ENCODE data around the gene PINK1. TPM values are rescaled to one million over a fixed set of nuclear protein-coding genes. Genes with fewer than 3 reads are reported as not detected.
A peak's percentile ranks its signal among the peaks of the same experiment; 100 is the strongest.

PINK1 gene
- total RNA-seq, 1 donor from 2014 or later = 3.3 TPM

DNA sequence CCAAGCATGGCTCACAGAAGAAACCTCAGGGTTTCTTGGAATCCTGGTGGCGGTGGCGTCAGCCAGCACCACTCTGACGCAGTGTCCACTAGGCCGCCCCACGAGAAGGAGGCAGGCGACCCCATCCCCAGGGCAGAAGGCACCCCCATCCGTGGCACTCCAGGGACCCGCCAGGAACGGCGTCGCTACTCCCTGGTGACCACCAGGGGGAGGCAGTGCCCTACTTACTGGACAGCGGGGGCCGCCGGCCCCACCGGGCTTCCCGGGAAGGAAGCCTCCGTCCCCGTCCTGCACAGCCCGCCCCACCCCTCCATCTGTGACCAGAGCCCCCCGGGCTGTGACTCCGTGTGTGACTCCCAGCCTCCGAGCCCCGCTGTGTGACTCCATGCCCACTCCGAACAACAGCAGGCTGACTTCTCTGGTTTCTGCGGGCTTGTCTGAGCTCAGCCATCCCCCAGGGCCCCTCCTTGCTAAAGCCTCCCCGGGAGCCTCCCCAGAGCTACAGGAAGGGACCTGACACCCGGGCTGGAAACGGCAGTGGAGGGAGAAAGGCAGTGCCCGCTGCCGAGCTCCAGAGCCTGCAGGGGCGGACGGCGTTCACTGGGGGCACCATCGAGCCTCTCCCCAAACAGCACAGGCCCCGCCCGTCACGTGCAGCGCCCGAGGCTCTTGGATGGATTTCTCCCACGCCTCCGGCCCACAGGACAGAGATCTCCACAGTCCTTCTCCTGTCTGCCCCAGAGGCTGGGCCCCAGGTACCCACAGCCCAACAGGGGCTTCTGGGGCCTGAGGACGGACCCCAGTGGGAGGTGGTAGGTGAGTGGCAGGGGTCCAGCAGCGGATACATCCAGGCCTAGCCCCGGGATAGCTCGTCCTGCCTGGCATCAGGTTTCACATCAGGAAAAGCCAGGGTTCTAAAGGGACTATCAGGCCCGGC is 63.4 kb downstream of the PINK1 start:
- Mint-ChIP-seq H3K27ac (no peak overlapping the region), H3K4me1 (ENCODE audit: low read depth) (peaks cover 12% of the 10 kb centered on the region), H3K9me3 (no peaks in the 10 kb centered on the region), H3K4me3 (peak overlapping the region; percentile 84), H3K36me3 (ENCODE audit: low read depth) (no peaks in the 10 kb centered on the region), H3K27me3 (ENCODE audit: insufficient read depth) (peaks cover 6% of the 10 kb centered on the region)
- intact Hi-C loops (cut with micrococcal nuclease) = loop anchor here (1.0 kb wide), 3 partner anchors 35 to 499 kb away; partner anchors contain the start of gene DDOST
- DNase-seq (ENCODE audit: low spot score) = peak; percentile 51

DNA sequence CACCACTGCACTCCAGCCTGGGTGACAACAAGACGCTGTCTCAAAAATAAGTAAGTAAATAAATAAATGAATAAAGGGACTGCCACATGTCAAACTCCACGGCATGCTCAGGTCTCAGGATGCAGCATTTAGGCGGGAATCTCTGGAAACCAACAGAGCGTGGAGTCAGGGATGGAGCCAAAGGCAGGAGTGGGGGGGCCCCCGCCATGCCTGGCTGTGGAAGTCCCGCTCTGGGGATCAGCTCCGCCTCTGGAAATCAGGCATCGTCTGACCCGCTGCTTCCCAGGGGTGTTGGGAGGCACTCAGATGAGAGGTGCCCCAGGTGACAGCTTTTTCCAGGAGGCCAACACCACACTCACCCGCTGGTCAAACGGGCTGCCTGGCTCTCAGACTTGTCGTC is 64.3 kb downstream of the PINK1 start:
- H3K4me1 Mint-ChIP-seq (ENCODE audit: low read depth) = peaks cover 12% of the 10 kb centered on the region
- no peaks in the 10 kb centered on the region for H3K36me3 Mint-ChIP-seq (ENCODE audit: low read depth)
- H3K27ac Mint-ChIP-seq = no peak overlapping the region
- intact Hi-C loops (cut with micrococcal nuclease) = no loop called here
- no peaks in the 10 kb centered on the region for H3K9me3 Mint-ChIP-seq
- DNase-seq (ENCODE audit: low spot score) = no peak
- peaks cover 4% of the 10 kb centered on the region for H3K27me3 Mint-ChIP-seq (ENCODE audit: insufficient read depth)
- H3K4me3 Mint-ChIP-seq = no peak overlapping the region

DNA sequence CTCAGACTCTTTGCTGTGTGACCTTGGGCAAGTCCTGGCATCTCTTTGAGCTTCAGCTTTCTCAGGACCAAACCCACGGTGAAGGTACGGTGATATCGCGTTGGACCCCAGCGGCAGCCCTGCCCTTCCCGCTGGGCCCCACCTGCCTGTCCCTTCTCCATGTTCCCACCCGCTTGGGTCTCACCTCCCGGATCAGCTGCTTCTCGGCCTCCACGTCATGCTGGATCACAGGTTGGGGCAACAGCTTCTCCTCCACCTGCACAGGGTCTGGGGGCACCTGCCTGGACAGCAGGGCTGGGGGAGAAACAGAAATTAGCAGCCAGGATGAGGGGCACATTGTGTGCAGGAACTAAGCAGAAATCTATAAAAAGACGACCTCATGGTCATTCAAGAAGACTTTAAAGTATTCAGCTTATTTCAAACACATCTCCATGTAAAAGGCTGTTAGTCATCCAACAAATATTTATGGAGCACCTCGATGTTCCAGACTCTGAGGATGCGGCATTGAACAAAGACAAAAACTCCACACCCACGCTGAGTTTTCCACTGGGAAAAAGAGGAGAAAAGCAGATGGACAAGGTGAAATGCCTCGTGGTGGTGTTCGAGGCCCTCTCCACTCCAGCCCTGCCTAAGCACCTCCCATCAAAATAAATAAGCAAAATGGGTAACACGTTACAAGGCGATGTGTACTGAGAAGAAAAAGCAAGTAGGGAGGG is 65.1 kb downstream of the PINK1 start:
- Mint-ChIP-seq H3K27ac (no peak overlapping the region), H3K4me1 (ENCODE audit: low read depth) (peaks cover 12% of the 10 kb centered on the region), H3K27me3 (ENCODE audit: insufficient read depth) (peaks cover 4% of the 10 kb centered on the region), H3K36me3 (ENCODE audit: low read depth) (no peaks in the 10 kb centered on the region), H3K4me3 (no peak overlapping the region), H3K9me3 (no peaks in the 10 kb centered on the region)
- intact Hi-C loops (cut with micrococcal nuclease) = no loop called here
- DNase-seq (ENCODE audit: low spot score) = no peak

DNA sequence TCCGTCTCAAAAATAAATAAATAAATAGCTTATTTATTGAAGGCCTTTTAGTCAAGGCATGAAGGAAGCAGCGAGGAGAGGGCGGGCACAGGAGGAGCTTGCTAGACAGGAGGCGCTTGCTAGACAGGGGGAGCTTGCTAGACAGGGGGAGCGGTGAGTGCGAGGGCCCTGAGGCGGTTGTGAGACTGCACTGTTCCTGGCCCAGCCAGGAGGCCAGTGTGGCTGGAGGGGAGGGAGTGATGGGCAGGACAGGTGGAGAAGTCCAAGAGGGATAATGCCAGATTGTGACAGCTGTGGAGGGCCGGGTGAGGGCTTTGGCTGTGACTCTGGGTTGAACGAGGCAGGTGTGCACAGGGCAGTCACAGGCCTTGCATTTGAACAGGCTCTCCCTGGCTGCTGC is 66.3 kb downstream of the PINK1 start:
- H3K36me3 Mint-ChIP-seq (ENCODE audit: low read depth) = no peaks in the 10 kb centered on the region
- intact Hi-C loops (cut with micrococcal nuclease) = no loop called here
- peaks cover 4% of the 10 kb centered on the region for H3K27me3 Mint-ChIP-seq (ENCODE audit: insufficient read depth)
- no peak for DNase-seq (ENCODE audit: low spot score)
- peaks cover 12% of the 10 kb centered on the region for H3K4me1 Mint-ChIP-seq (ENCODE audit: low read depth)
- H3K9me3 Mint-ChIP-seq = no peaks in the 10 kb centered on the region
- no peak overlapping the region for H3K4me3 Mint-ChIP-seq
- no peak overlapping the region for H3K27ac Mint-ChIP-seq

DNA sequence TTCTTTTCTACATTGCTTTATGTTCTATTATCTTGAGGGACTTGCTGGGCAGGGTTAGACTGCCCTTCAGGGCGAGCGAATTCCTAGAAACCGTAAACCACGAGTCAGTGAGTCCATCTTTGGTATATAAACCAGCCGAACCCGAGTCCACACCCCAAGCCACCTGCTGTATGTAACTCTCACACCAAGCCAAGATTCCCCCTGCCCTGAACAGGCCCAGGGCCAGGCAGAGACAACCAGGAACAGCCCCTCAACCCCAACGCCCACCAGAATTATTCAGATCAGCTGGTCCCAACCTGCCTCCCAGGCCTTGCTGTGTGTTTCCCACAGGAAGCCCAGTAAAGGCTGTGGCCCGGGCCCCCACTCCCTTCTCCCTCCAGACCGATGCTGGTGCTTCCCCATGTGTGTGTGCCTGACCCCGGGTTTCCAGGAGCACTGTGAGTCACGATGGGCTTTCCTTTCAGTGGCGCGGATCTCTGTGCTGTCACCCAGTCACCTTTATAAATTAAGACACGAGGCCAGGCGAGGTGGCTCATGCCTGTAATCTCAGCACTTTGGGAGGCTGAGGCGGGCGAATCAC is 67.5 kb downstream of the PINK1 start:
- Mint-ChIP-seq H3K4me1 (ENCODE audit: low read depth) (peaks cover 12% of the 10 kb centered on the region), H3K9me3 (no peaks in the 10 kb centered on the region), H3K4me3 (no peak overlapping the region), H3K27ac (no peak overlapping the region), H3K27me3 (ENCODE audit: insufficient read depth) (peaks cover 2% of the 10 kb centered on the region), H3K36me3 (ENCODE audit: low read depth) (no peaks in the 10 kb centered on the region)
- DNase-seq (ENCODE audit: low spot score) = no peak
- intact Hi-C loops (cut with micrococcal nuclease) = no loop called here

Other genes starting within 250 kb of the PINK1 start
- 1.8 and 1.9 TPM in 2 replicates for gene CAMK2N1, start 147.2 kb upstream of the PINK1 start, total RNA-seq
- 22.0 and 22.8 TPM in 2 replicates for gene MUL1, start 125.3 kb upstream of the PINK1 start, total RNA-seq
- not detected in 2 replicates for gene FAM43B, start 80.9 kb upstream of the PINK1 start, total RNA-seq
- not detected in 2 replicates for gene CDA, start 44.4 kb upstream of the PINK1 start, total RNA-seq
- 167 and 174 TPM in 2 replicates for gene DDOST, start 27.9 kb downstream of the PINK1 start, total RNA-seq
- not detected in 2 replicates for gene KIF17, start 84.5 kb downstream of the PINK1 start, total RNA-seq
- gene SH2D5, start 99.2 kb downstream of the PINK1 start, total RNA-seq = 0.08 and 0.15 TPM in 2 replicates
- 212 and 220 TPM in 2 replicates for gene HP1BP3, start 153.8 kb downstream of the PINK1 start, total RNA-seq

All from activated T-helper 1 cell treated with anti-CD3 and anti-CD28 coated beads, Interleukin-12 subunit alpha, Interleukin-12 subunit beta, Interleukin-2, Interleukin-4 antibody, amounts not matched to agents 30 ng/mL and 10 ng/mL and 1 ng/mL, durations not matched to agents 14 hours and 24 hours and 36 hours (primary cell).